DND-41 (cell line): Measurements from ENCODE around the gene OARD1.

ENCODE experiments used
- EZH2 ChIP-seq: IDR thresholded peaks from 3 replicates; pipeline ENCODE4 v1.6.1; 2012; ENCODE audit warnings: borderline replicate concordance, low read depth, mild to moderate bottlenecking, moderate library complexity, low read length, inconsistent platforms; ENCODE audit not compliant: severe bottlenecking
- TF ChIP-seq, protein P1 (sequence below): IDR thresholded peaks from 2 replicates; pipeline ENCODE4 v1.5.1; 2012; ENCODE audit warnings: borderline replicate concordance, low read length, moderate library complexity, mild to moderate bottlenecking; ENCODE audit not compliant: poor library complexity, severe bottlenecking; ENCODE audit errors: extremely low read depth

DNA sequence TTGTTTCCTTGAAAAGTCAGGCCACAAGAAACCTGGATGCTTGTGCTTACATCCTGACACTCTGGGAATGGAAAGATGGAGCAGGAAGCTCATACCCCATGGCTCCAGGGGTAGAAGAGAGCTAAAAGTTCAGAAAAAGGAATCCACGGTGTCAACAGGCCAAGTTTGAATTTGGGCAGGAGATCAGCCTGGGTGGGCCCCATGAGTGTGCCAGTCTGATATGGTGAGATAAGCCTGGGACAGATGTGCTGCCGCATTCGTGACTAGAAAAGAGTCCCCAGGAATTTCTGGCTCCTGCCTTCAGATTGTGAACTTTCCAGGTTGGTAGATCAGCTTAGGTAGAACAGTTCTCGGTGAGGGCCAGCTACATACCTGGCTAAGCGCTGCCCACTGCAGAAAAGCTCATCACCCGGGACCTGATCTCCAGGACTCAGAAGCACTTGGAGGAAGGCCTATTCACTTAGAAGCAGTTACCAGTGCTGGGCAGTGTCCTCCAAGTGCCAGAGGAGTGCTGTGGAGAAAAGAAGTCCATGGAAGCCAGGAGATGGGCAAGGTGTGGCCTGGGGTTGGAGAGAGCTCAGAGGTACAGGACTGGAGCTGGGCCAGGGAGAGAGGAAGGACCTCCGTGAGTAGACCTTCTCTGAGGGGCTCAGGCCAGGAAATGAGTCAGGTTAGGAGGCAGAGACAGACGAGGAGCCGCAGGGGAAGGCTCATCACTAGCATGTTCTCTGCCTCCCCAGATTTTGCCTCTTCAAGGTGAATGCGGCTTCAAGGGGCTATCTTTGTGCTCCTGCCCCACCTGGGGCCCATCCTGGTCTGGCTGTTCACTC is 29.7 kb downstream of the OARD1 start, which contains the start of gene TSPO2:
- TF ChIP-seq, protein P1, sequence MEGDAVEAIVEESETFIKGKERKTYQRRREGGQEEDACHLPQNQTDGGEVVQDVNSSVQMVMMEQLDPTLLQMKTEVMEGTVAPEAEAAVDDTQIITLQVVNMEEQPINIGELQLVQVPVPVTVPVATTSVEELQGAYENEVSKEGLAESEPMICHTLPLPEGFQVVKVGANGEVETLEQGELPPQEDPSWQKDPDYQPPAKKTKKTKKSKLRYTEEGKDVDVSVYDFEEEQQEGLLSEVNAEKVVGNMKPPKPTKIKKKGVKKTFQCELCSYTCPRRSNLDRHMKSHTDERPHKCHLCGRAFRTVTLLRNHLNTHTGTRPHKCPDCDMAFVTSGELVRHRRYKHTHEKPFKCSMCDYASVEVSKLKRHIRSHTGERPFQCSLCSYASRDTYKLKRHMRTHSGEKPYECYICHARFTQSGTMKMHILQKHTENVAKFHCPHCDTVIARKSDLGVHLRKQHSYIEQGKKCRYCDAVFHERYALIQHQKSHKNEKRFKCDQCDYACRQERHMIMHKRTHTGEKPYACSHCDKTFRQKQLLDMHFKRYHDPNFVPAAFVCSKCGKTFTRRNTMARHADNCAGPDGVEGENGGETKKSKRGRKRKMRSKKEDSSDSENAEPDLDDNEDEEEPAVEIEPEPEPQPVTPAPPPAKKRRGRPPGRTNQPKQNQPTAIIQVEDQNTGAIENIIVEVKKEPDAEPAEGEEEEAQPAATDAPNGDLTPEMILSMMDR: no peak
- TF ChIP-seq EZH2: no peak
